H9 (cell line): ENCODE measurements around the gene FANCC. TPM values are rescaled to one million over a fixed set of nuclear protein-coding genes. Genes with fewer than 3 reads are reported as not detected.

Source experiments
- DNase-seq: peaks from one replicate; pipeline ENCODE4 v3.0.0-alpha.2; 2017
- H2AFZ ChIP-seq: one replicate; pipeline ENCODE4 v1.6.1; 2013; ENCODE audit warnings: mild to moderate bottlenecking, low read length, control low read depth, moderate library complexity
- H2AK5ac ChIP-seq: 2 replicates; pipeline ENCODE4 v1.6.1; 2013; ENCODE audit warnings: low read length, control low read depth, mixed read lengths; ENCODE audit not compliant: insufficient read length
- H2BK120ac ChIP-seq: one replicate; pipeline ENCODE4 v1.6.1; 2013; ENCODE audit warnings: low read depth, mild to moderate bottlenecking, low read length, control low read depth, inconsistent platforms; ENCODE audit not compliant: poor library complexity, severe bottlenecking
- H2BK12ac ChIP-seq: 2 replicates; pipeline ENCODE4 v1.6.1; 2013; ENCODE audit warnings: low read length, control low read depth, mixed read lengths, low read depth; ENCODE audit not compliant: insufficient read length
- H2BK15ac ChIP-seq: 2 replicates; pipeline ENCODE4 v1.6.1; 2013; ENCODE audit warnings: low read depth, low read length, control low read depth
- H2BK20ac ChIP-seq: one replicate; pipeline ENCODE4 v1.6.1; 2013; ENCODE audit warnings: low read depth, mild to moderate bottlenecking, low read length, control low read depth, inconsistent platforms; ENCODE audit not compliant: poor library complexity, severe bottlenecking
- H2BK5ac ChIP-seq: 2 replicates; pipeline ENCODE4 v1.6.1; 2013; ENCODE audit warnings: low read length, control low read depth, mixed read lengths; ENCODE audit not compliant: insufficient read length
- H3K14ac ChIP-seq: 2 replicates; pipeline ENCODE4 v1.6.1; 2013; ENCODE audit warnings: low read length, control low read depth; ENCODE audit not compliant: insufficient read depth
- H3K18ac ChIP-seq: 2 replicates; pipeline ENCODE4 v1.6.1; 2013; ENCODE audit warnings: low read depth, mild to moderate bottlenecking, mixed read lengths, low read length, control low read depth; ENCODE audit not compliant: insufficient read length
- H3K23ac ChIP-seq: 2 replicates; pipeline ENCODE4 v1.6.1; 2013; ENCODE audit warnings: low read length, control low read depth, mixed read lengths, low read depth; ENCODE audit not compliant: insufficient read length
- H3K23me2 ChIP-seq: 2 replicates; pipeline ENCODE4 v1.6.1; 2013; ENCODE audit warnings: low read depth, mild to moderate bottlenecking, mixed read lengths, low read length, control low read depth; ENCODE audit not compliant: insufficient read length, poor library complexity, severe bottlenecking
- H3K27ac ChIP-seq: 2 replicates; pipeline ENCODE4 v1.5.1; 2013; ENCODE audit warnings: low read length, control low read depth, mixed read lengths, low read depth; ENCODE audit not compliant: insufficient read length
- H3K27me3 ChIP-seq: 2 replicates; pipeline ENCODE4 v1.6.1; 2013; ENCODE audit warnings: low read length, control low read depth, inconsistent platforms; ENCODE audit not compliant: insufficient read depth
- H3K4ac ChIP-seq: 2 replicates; pipeline ENCODE4 v1.6.1; 2013; ENCODE audit warnings: low read depth, mild to moderate bottlenecking, control low read depth, inconsistent platforms, low read length, moderate library complexity
- H3K4me1 ChIP-seq: 2 replicates; pipeline ENCODE4 v1.6.1; 2013; ENCODE audit warnings: low read length, control low read depth, inconsistent platforms; ENCODE audit not compliant: insufficient read depth
- H3K4me2 ChIP-seq: 2 replicates; pipeline ENCODE4 v1.6.1; 2013; ENCODE audit warnings: low read length, control low read depth, mixed read lengths; ENCODE audit not compliant: insufficient read length, insufficient read depth
- H3K56ac ChIP-seq: 2 replicates; pipeline ENCODE4 v1.6.1; 2013; ENCODE audit warnings: low read depth, mild to moderate bottlenecking, mixed read lengths, low read length, control low read depth; ENCODE audit not compliant: insufficient read length
- H3K79me1 ChIP-seq: 2 replicates; pipeline ENCODE4 v1.6.1; 2013; ENCODE audit warnings: low read depth, mild to moderate bottlenecking, moderate library complexity, low read length, control low read depth, inconsistent platforms; ENCODE audit not compliant: insufficient read depth, poor library complexity, severe bottlenecking
- H3K79me2 ChIP-seq: 2 replicates; pipeline ENCODE4 v1.6.1; 2013; ENCODE audit warnings: low read length, control low read depth, inconsistent platforms; ENCODE audit not compliant: insufficient read depth
- H3K9ac ChIP-seq: 2 replicates; pipeline ENCODE4 v1.6.1; 2013; ENCODE audit warnings: low read length, control low read depth, mixed read lengths; ENCODE audit not compliant: insufficient read length; ENCODE audit errors: extremely low read depth
- H3K9me3 ChIP-seq: one replicate; pipeline ENCODE4 v1.6.1; 2013; ENCODE audit warnings: low read depth, low read length, inconsistent platforms; ENCODE audit not compliant: control insufficient read depth
- H3T11ph ChIP-seq: one replicate; pipeline ENCODE4 v1.6.1; 2013; ENCODE audit warnings: mild to moderate bottlenecking, low read length, control low read depth, inconsistent platforms
- H4K20me1 ChIP-seq: one replicate; pipeline ENCODE4 v1.6.1; 2013; ENCODE audit not compliant: control insufficient read depth, insufficient read length, insufficient read depth
- H4K5ac ChIP-seq: 2 replicates; pipeline ENCODE4 v1.6.1; 2013; ENCODE audit warnings: low read depth, mild to moderate bottlenecking, mixed read lengths, low read length, control low read depth; ENCODE audit not compliant: insufficient read length
- H4K8ac ChIP-seq: replicated peaks from 2 replicates; pipeline ENCODE4 v1.6.1; 2013; ENCODE audit warnings: low read length, control low read depth, mixed read lengths, low read depth; ENCODE audit not compliant: insufficient read length
- H4K91ac ChIP-seq: 2 replicates; pipeline ENCODE4 v1.6.1; 2013; ENCODE audit warnings: low read depth, mild to moderate bottlenecking, moderate library complexity, mixed read lengths, low read length, control low read depth; ENCODE audit not compliant: insufficient read length
- H3K27ac Mint-ChIP-seq, 3 experiments: 2 replicates in 2 of 3; 3 replicates in 1 of 3; pipeline ENCODE4 v1.8.0; 2020 to 2021; ENCODE audit warnings: mixed read lengths in 3 of 3, mild to moderate bottlenecking in 1 of 3, moderate library complexity in 1 of 3
- H3K27me3 Mint-ChIP-seq: 2 replicates; pipeline ENCODE4 v1.8.0; 2021; ENCODE audit warnings: low read depth, mild to moderate bottlenecking, moderate library complexity, mixed read lengths
- H3K36me3 Mint-ChIP-seq, 3 experiments: 2 replicates in 2 of 3; 3 replicates in 1 of 3; pipeline ENCODE4 v1.8.0; 2020 to 2021; ENCODE audit warnings: low read depth in 3 of 3, mixed read lengths in 3 of 3; ENCODE audit not compliant: insufficient read depth in 1 of 3
- H3K4me1 Mint-ChIP-seq, 2 experiments: 2 replicates each; pipeline ENCODE4 v1.8.0; 2020; ENCODE audit warnings: mixed read lengths in 2 of 2
- H3K4me3 Mint-ChIP-seq, 2 experiments: 2 replicates in 1 of 2; 3 replicates in 1 of 2; pipeline ENCODE4 v1.8.0; 2020 to 2021; ENCODE audit warnings: mild to moderate bottlenecking in 2 of 2, mixed read lengths in 2 of 2, moderate library complexity in 1 of 2
- H3K9me3 Mint-ChIP-seq, 2 experiments: 2 replicates in 1 of 2; 3 replicates in 1 of 2; pipeline ENCODE4 v1.8.0; 2020; ENCODE audit warnings: mild to moderate bottlenecking in 2 of 2, mixed read lengths in 2 of 2, moderate library complexity in 1 of 2
- WGBS: extraction: QIAGEN DNeasy Blood & Tissue Kit; methylation state at CpG from one replicate; pipeline ENCODE4 v1.1.7; 2013; ENCODE audit warnings: missing lambda C conversion rate, low lambda C conversion rate, mixed read lengths; ENCODE audit not compliant: insufficient read length; ENCODE audit errors: extremely low coverage; 5-methylcytosine and 5-hydroxymethylcytosine counted together
- total RNA-seq: library from RNA; stranded (reverse); gene quantifications from 2 replicates; pipeline ENCODE4 v1.2.1, GENCODE V29; 2021
- TF ChIP-seq, protein P1 (sequence below): fragments of 200-600 bp; sonication (generic); conservative IDR thresholded peaks from 3 replicates; pipeline ENCODE4 v1.8.0; 2021; ENCODE audit warnings: antibody characterized with exemption, mild to moderate bottlenecking

Gene FANCC
- total RNA-seq, 1 experiment from 2014 or later, result 14.6 TPM

- Histone ChIP-seq H3T11ph (no peak overlapping the region), H3K18ac (no peak overlapping the region), H3K56ac (no peak overlapping the region), H3K9ac (no peak overlapping the region), H4K20me1 (no peaks in the 10 kb centered on the region), H2BK12ac (no peak overlapping the region), H3K4ac (no peak overlapping the region), H4K91ac (no peak overlapping the region), H3K23me2 (no peaks in the 10 kb centered on the region), H2BK5ac (no peak overlapping the region), H2AK5ac (no peak overlapping the region), H3K4me1 (no peaks in the 10 kb centered on the region), H3K14ac (no peak overlapping the region), H2BK120ac (no peak overlapping the region), H4K5ac (no peak overlapping the region), H2AFZ (no peak overlapping the region), H3K79me2 (no peaks in the 10 kb centered on the region), H3K23ac (no peak overlapping the region), H2BK20ac (no peak overlapping the region), H3K79me1 (no peaks in the 10 kb centered on the region), H3K4me2 (no peak overlapping the region), H3K9me3 (no peaks in the 10 kb centered on the region), H4K8ac (no peak overlapping the region), H2BK15ac (no peak overlapping the region), H3K27me3 (no peaks in the 10 kb centered on the region), H3K27ac (no peak overlapping the region)
- H3K27me3 Mint-ChIP-seq, result no peaks in the 10 kb centered on the region
- no peak for DNase-seq
- H3K27ac Mint-ChIP-seq, result no peak overlapping the region
- no peaks in the 10 kb centered on the region for H3K4me1 Mint-ChIP-seq
- TF ChIP-seq, protein P1, sequence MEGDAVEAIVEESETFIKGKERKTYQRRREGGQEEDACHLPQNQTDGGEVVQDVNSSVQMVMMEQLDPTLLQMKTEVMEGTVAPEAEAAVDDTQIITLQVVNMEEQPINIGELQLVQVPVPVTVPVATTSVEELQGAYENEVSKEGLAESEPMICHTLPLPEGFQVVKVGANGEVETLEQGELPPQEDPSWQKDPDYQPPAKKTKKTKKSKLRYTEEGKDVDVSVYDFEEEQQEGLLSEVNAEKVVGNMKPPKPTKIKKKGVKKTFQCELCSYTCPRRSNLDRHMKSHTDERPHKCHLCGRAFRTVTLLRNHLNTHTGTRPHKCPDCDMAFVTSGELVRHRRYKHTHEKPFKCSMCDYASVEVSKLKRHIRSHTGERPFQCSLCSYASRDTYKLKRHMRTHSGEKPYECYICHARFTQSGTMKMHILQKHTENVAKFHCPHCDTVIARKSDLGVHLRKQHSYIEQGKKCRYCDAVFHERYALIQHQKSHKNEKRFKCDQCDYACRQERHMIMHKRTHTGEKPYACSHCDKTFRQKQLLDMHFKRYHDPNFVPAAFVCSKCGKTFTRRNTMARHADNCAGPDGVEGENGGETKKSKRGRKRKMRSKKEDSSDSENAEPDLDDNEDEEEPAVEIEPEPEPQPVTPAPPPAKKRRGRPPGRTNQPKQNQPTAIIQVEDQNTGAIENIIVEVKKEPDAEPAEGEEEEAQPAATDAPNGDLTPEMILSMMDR, result no peak
- H3K4me3 Mint-ChIP-seq, result no peak overlapping the region
- no peaks in the 10 kb centered on the region for H3K9me3 Mint-ChIP-seq
- no CpG with 5 or more reads among the region's 2 CpGs for WGBS
- peaks cover 0 to 4% (median 0%) of the 10 kb centered on the region in 3 experiments; a peak in 3 of 7 replicates for H3K36me3 Mint-ChIP-seq
Observed at GRCh38 chr9:95156074-95156473, 161.4 kb downstream of the FANCC start.
